A549 treated with CpdA at 1 μM for 4 hours (cell line): Measurements from ENCODE around the gene FOXP2. TPM values are rescaled to one million over a fixed set of nuclear protein-coding genes. Genes with fewer than 3 reads are reported as not detected.

ENCODE experiments used
- total RNA-seq: library from RNA; stranded (reverse); fragments of 200-300 nt; extraction: Qiagen RNA extraction; gene quantifications from 5 replicates; pipeline ENCODE4 v1.2.3, GENCODE V29; 2022; ENCODE audit warnings: low read depth

The FOXP2 gene
- not detected in 5 replicates for total RNA-seq

GRCh38 chr7:114414156-114415063, at the start of gene FOXP2:
TSS of gene FOXP2 (plus strand) at chr7:114414815. CDS start at chr7:114426512, 11,697 bp downstream.

